HUES48 (cell line): Measurements from ENCODE around the gene TMSB15B.
"Not testable (repeated sequence)": the region's sequence is repeated elsewhere in the genome, so short reads cannot be mapped to it uniquely, and the experiment has no call there.

Experiments
- H3K27ac ChIP-seq: one replicate; pipeline ENCODE4 v1.7.0; 2013; ENCODE audit warnings: low read depth, low read length, inconsistent platforms
- H3K27me3 ChIP-seq: 2 replicates; pipeline ENCODE4 v1.6.1; 2013; ENCODE audit warnings: mild to moderate bottlenecking, low read length; ENCODE audit not compliant: control insufficient read depth, insufficient read depth
- H3K36me3 ChIP-seq: 2 replicates; pipeline ENCODE4 v1.6.1; 2013; ENCODE audit warnings: low read length; ENCODE audit not compliant: control insufficient read depth, insufficient read depth
- H3K4me1 ChIP-seq: 2 replicates; pipeline ENCODE4 v1.6.1; 2013; ENCODE audit warnings: mild to moderate bottlenecking, low read length; ENCODE audit not compliant: control insufficient read depth, insufficient read depth
- H3K4me3 ChIP-seq: 2 replicates; pipeline ENCODE4 v1.5.1; 2013; ENCODE audit warnings: mild to moderate bottlenecking, low read depth, low read length
- H3K9ac ChIP-seq: 2 replicates; pipeline ENCODE4 v1.6.1; 2013; ENCODE audit warnings: mild to moderate bottlenecking, low read depth, low read length, moderate library complexity
- H3K9me3 ChIP-seq: 2 replicates; pipeline ENCODE4 v1.6.1; 2013; ENCODE audit warnings: low read length; ENCODE audit not compliant: control insufficient read depth, insufficient read depth

The TMSB15B gene

GRCh38 chrX:103962411-103963278 lies at the start of gene TMSB15B:
Gene TMSB15B (plus strand): TSS chrX:103962627.
- H3K9me3 ChIP-seq, H3K4me3 ChIP-seq, H3K9ac ChIP-seq, H3K36me3 ChIP-seq, H3K4me1 ChIP-seq, H3K27ac ChIP-seq, H3K27me3 ChIP-seq: not testable (repeated sequence)

GRCh38 chrX:103913356-103914020 lies 48.9 kb upstream of the TMSB15B start:
- H3K27me3 ChIP-seq: no peaks in the 10 kb centered on the region
- H3K36me3 ChIP-seq: no peaks in the 10 kb centered on the region
- H3K9me3 ChIP-seq: no peaks in the 10 kb centered on the region
- no peak overlapping the region for H3K9ac ChIP-seq
- H3K4me1 ChIP-seq: peaks cover 6% of the 10 kb centered on the region; the same call in 1 of the 2 replicates
- H3K4me3 ChIP-seq: no peak overlapping the region
- H3K27ac ChIP-seq: no peak overlapping the region

- H3K4me3 ChIP-seq: peak overlapping the region; percentile 86
Observed at GRCh38 chrX:103918050-103918449, 44.4 kb upstream of the TMSB15B start.

GRCh38 chrX:103918571-103919269 lies 43.7 kb upstream of the TMSB15B start:
- no peaks in the 10 kb centered on the region for H3K36me3 ChIP-seq
- H3K27me3 ChIP-seq: peaks cover 11% of the 10 kb centered on the region
- peak overlapping the region; percentile 72 for H3K27ac ChIP-seq
- H3K4me3 ChIP-seq: peak overlapping the region; percentile 86
- H3K9ac ChIP-seq: peak overlapping the region; percentile 82
- no peaks in the 10 kb centered on the region for H3K9me3 ChIP-seq
- peaks cover 10% of the 10 kb centered on the region; the same call in 1 of the 2 replicates for H3K4me1 ChIP-seq

More at GRCh38 chrX:103918050-103918449, 44.4 kb upstream of the TMSB15B start:
- H3K27me3 ChIP-seq: peaks cover 11% of the 10 kb centered on the region
- H3K9ac ChIP-seq: no peak overlapping the region
- no peaks in the 10 kb centered on the region for H3K36me3 ChIP-seq
- H3K4me1 ChIP-seq: peaks cover 13% of the 10 kb centered on the region; the same call in 1 of the 2 replicates
- H3K9me3 ChIP-seq: no peaks in the 10 kb centered on the region
- H3K27ac ChIP-seq: no peak overlapping the region

GRCh38 chrX:103919270-103919637 lies 43.2 kb upstream of the TMSB15B start:
- peaks cover 7% of the 10 kb centered on the region; the same call in 1 of the 2 replicates for H3K4me1 ChIP-seq
- H3K27me3 ChIP-seq: peaks cover 11% of the 10 kb centered on the region
- H3K9ac ChIP-seq: peak overlapping the region; percentile 82
- H3K27ac ChIP-seq: peak overlapping the region; percentile 72
- H3K9me3 ChIP-seq: no peaks in the 10 kb centered on the region
- peak overlapping the region; percentile 86 for H3K4me3 ChIP-seq
- no peaks in the 10 kb centered on the region for H3K36me3 ChIP-seq

GRCh38 chrX:103920515-103920914 lies 41.9 kb upstream of the TMSB15B start:
- not testable (repeated sequence) for H3K9ac ChIP-seq, H3K9me3 ChIP-seq, H3K27ac ChIP-seq, H3K4me1 ChIP-seq, H3K36me3 ChIP-seq, H3K4me3 ChIP-seq
- H3K27me3 ChIP-seq: peaks cover 11% of the 10 kb centered on the region

- Histone ChIP-seq H3K4me3 (no peak overlapping the region), H3K4me1 (no peaks in the 10 kb centered on the region), H3K9ac (no peak overlapping the region), H3K27me3 (no peaks in the 10 kb centered on the region), H3K27ac (no peak overlapping the region), H3K9me3 (no peaks in the 10 kb centered on the region), H3K36me3 (no peaks in the 10 kb centered on the region)
Observed at GRCh38 chrX:103927030-103927429, 35.4 kb upstream of the TMSB15B start.

GRCh38 chrX:103927633-103928032 lies 34.8 kb upstream of the TMSB15B start:
- no peaks in the 10 kb centered on the region for H3K27me3 ChIP-seq
- no peak overlapping the region for H3K4me3 ChIP-seq
- H3K9ac ChIP-seq: no peak overlapping the region
- H3K27ac ChIP-seq: no peak overlapping the region
- H3K4me1 ChIP-seq: no peaks in the 10 kb centered on the region
- H3K9me3 ChIP-seq: no peaks in the 10 kb centered on the region
- H3K36me3 ChIP-seq: no peaks in the 10 kb centered on the region

- no peaks in the 10 kb centered on the region for H3K27me3 ChIP-seq
- no peak overlapping the region for H3K9ac ChIP-seq
- no peaks in the 10 kb centered on the region for H3K9me3 ChIP-seq
- H3K27ac ChIP-seq: no peak overlapping the region
- no peaks in the 10 kb centered on the region for H3K4me1 ChIP-seq
- no peak overlapping the region for H3K4me3 ChIP-seq
- no peaks in the 10 kb centered on the region for H3K36me3 ChIP-seq
Observed at GRCh38 chrX:103932133-103932532, 30.3 kb upstream of the TMSB15B start.

- not testable (repeated sequence) for H3K9ac ChIP-seq, H3K4me3 ChIP-seq, H3K9me3 ChIP-seq, H3K27ac ChIP-seq, H3K27me3 ChIP-seq, H3K36me3 ChIP-seq, H3K4me1 ChIP-seq
Observed at GRCh38 chrX:103940257-103940656, 22.2 kb upstream of the TMSB15B start.
